ENCODE results near the gene TMEM245.
"Not testable (repeated sequence)": the region's sequence is repeated elsewhere in the genome, so short reads cannot be mapped to it uniquely, and the experiment has no call there.

Gene TMEM245

DNA sequence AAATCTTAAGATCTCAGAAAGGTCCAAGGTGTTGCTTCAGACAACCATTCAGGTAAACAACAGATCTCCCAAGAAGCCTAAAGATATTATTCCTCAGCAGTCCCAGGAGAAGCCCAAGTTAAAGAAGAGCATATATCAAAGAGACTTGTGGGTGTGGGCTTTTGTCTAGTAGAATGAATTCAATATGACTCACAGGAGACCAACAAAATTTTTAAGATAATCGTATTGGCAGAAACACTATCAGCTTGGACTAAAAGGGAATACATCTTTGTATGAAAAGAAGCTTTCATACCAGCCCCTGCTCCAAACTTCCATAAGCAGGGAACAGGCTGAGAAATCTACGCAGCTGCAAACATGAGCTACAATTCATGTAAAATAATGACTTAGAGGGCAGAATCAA, 116.6 kb downstream of the TMEM245 start:
- peaks cover 18% of the 10 kb centered on the region for H3K9me3 Mint-ChIP-seq
- peaks cover 8% of the 10 kb centered on the region for H3K36me3 Mint-ChIP-seq (ENCODE audit: low read depth)
- H3K4me1 Mint-ChIP-seq (ENCODE audit: low read depth), result peaks cover 5% of the 10 kb centered on the region
- H3K27ac Mint-ChIP-seq, result no peak overlapping the region
- peaks cover 13% of the 10 kb centered on the region for H3K27me3 Mint-ChIP-seq (ENCODE audit: low read depth)
- no peak overlapping the region for H3K4me3 Mint-ChIP-seq

DNA sequence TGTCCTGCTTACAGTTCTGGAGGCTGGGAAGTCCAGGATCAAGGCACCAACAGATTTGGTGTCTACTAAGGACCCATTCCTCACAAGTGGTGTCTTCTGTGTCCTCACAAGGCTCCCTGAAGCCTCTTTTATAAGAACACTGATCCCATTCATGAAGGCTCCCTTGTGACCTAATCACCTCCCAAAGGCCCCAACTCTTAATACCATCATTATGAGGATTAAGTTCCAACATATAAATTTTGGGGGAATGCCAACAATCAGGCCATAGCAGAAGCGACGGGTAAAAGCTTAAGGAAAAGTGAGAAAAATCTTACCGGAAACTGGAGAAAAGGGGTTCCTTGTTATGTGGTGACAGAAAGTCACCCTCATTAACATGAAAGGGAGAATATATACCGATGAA, 117.6 kb downstream of the TMEM245 start:
- Mint-ChIP-seq H3K4me3 (no peak overlapping the region), H3K4me1 (ENCODE audit: low read depth) (peaks cover 5% of the 10 kb centered on the region), H3K27me3 (ENCODE audit: low read depth) (peaks cover 13% of the 10 kb centered on the region), H3K36me3 (ENCODE audit: low read depth) (peaks cover 11% of the 10 kb centered on the region), H3K27ac (no peak overlapping the region), H3K9me3 (peaks cover 18% of the 10 kb centered on the region)

DNA sequence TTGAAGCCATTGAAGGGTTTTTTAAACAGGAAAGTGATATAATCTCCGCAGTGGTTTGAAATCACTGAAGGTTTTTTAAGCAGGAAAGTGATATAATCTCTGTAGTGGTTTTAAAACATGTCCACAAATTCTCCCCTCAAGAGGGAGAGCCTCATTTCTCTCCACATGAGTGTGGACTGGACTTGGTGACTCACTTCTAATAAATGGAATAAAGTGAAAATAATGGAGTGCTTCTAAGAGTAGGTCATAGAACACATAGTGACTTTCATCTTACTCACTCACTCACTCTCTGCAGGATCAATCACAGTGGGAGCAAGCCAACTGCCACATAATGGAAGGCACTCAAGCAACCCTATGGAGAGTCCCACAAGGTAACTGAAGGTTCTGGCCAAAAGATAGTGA, 118.5 kb downstream of the TMEM245 start:
- Mint-ChIP-seq H3K9me3 (peaks cover 18% of the 10 kb centered on the region), H3K27ac (no peak overlapping the region), H3K4me1 (ENCODE audit: low read depth) (peaks cover 5% of the 10 kb centered on the region), H3K36me3 (ENCODE audit: low read depth) (peaks cover 11% of the 10 kb centered on the region), H3K27me3 (ENCODE audit: low read depth) (peaks cover 13% of the 10 kb centered on the region), H3K4me3 (no peak overlapping the region)

DNA sequence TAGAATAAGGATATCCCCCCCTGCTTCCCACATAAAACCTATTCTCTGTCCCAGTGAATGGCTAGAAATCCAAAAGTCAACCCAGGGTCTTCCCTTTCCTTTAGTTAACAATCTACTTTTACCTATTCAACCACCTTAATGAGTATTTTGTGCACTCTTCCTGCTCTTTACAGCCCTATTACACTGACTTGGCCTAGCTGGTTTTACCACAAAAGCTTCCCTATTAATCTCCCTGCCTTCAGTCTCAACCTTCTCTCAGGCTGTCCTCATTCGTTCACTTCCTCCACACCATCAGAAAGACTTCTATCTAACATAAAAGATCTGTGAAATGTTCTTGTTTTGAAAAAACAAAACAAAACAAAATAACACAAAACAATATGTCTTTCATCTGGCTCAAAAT, 122.6 kb downstream of the TMEM245 start:
- Mint-ChIP-seq H3K9me3 (peaks cover under 1% of the 10 kb centered on the region), H3K27me3 (ENCODE audit: low read depth) (peaks cover 7% of the 10 kb centered on the region), H3K27ac (no peak overlapping the region), H3K4me3 (no peak overlapping the region), H3K36me3 (ENCODE audit: low read depth) (peaks cover 4% of the 10 kb centered on the region), H3K4me1 (ENCODE audit: low read depth) (peaks cover 8% of the 10 kb centered on the region)

DNA sequence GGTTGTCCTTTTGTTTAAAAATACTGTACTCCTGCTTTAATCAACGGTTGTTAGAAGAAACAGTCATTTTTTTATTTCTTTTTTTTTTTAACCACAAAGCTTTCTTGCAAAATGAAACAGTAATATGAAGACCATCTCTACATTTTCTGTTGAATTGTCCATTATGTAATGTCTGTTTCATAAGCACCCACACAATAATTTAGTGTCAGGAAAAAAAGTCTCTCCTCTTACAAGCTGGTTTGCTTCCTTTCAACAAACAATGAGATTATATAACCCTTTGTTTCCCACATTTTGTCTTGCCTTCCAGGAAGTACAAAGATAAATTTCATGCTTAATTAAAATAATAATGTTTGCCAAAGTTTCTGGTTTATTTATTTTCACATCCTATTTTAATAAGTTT, 123.1 kb downstream of the TMEM245 start:
- H3K4me3 Mint-ChIP-seq, result no peak overlapping the region
- H3K27ac Mint-ChIP-seq, result no peak overlapping the region
- peaks cover 7% of the 10 kb centered on the region for H3K27me3 Mint-ChIP-seq (ENCODE audit: low read depth)
- H3K36me3 Mint-ChIP-seq (ENCODE audit: low read depth), result peaks cover 4% of the 10 kb centered on the region
- no peaks in the 10 kb centered on the region for H3K9me3 Mint-ChIP-seq
- H3K4me1 Mint-ChIP-seq (ENCODE audit: low read depth), result peaks cover 8% of the 10 kb centered on the region

DNA sequence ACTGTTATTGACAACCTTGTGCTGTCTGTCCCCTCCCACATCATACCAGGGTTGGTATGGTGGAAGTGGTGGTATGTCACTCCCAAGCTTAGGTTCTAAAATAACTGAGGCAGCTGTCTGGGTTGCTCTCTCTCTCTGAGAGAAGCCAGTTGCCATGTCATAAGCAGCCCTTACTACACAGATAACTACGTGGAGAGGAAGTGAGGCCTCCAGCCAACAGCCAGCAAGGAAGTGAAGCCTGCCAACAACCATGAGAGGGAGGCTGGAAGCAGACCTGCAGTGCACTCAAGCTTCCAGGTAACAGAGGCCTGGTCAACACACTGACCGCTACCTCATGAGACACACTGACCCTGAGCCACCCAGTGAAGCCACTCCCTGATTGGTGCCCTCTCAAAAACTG, 125.1 kb downstream of the TMEM245 start:
- no peaks in the 10 kb centered on the region for H3K9me3 Mint-ChIP-seq
- H3K27ac Mint-ChIP-seq, result no peak overlapping the region
- peaks cover 4% of the 10 kb centered on the region for H3K4me1 Mint-ChIP-seq (ENCODE audit: low read depth)
- no peak overlapping the region for H3K4me3 Mint-ChIP-seq
- peaks cover 6% of the 10 kb centered on the region for H3K27me3 Mint-ChIP-seq (ENCODE audit: low read depth)
- peaks cover 15% of the 10 kb centered on the region for H3K36me3 Mint-ChIP-seq (ENCODE audit: low read depth)

DNA sequence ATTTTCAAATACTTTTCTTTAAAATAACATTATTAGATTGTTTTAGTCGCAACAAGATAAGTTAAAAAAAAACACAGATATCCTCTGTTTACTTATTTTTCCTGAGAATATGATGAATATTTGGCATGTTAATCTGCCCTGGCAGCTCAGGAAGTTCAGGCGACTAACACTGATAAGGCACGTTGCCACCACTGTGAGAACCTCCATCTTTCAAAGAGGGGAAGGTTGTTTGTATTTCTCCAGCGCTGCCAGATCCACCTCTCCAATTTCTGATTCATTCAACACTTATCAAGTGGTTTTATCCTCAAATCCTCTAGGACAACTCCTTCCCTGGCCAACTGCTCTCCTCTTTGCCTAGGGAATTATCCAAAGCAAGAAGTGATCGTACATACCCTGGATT, 128.3 kb downstream of the TMEM245 start:
- Mint-ChIP-seq H3K36me3 (ENCODE audit: low read depth) (peaks cover 21% of the 10 kb centered on the region), H3K4me1 (ENCODE audit: low read depth) (peaks cover 4% of the 10 kb centered on the region), H3K27me3 (ENCODE audit: low read depth) (no peaks in the 10 kb centered on the region), H3K4me3 (no peak overlapping the region), H3K27ac (no peak overlapping the region), H3K9me3 (peaks cover 8% of the 10 kb centered on the region)

DNA sequence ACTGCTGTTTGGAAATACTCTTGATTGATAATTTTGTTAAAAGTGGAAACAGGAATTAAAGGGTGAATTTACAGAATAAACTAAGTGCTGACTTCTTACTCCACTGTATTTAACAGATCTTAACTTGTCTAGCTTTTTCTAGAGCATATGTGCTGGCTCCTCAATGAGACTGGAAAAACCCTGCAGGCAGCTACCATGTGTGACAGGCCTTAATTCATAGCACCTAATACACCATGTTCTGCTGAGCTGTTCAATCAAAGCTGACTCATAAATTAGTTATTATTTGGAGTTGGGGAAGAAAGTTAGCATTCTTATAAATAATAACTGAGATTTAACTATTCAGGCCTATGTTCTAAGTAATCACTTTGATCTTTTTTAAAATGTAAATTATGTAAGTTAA, 135.9 kb downstream of the TMEM245 start:
- no peak overlapping the region for H3K27ac Mint-ChIP-seq
- no peaks in the 10 kb centered on the region for H3K4me1 Mint-ChIP-seq (ENCODE audit: low read depth)
- no peaks in the 10 kb centered on the region for H3K27me3 Mint-ChIP-seq (ENCODE audit: low read depth)
- no peak overlapping the region for H3K4me3 Mint-ChIP-seq
- H3K36me3 Mint-ChIP-seq (ENCODE audit: low read depth), result peaks cover 5% of the 10 kb centered on the region
- H3K9me3 Mint-ChIP-seq, result peaks cover 8% of the 10 kb centered on the region

DNA sequence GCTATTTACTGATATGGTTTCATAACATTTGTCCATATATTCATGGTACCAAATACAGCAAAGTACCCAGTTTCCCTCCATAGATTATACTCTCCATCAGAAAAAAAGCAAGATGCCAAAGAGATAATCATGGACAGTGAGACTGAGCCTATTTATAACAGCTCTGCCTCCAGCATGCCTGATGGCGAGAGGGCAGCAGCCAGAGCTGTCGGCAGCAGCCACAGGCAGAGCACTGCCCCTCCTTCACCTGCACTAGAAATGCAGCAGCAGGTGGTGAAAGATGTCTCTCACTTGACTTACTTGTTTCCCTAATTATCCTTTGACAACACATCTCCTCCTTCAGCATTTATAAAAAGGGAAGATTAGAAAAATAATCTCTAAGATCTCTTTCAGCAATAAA, 138.9 kb downstream of the TMEM245 start:
- no peak overlapping the region for H3K4me3 Mint-ChIP-seq
- H3K27ac Mint-ChIP-seq, result no peak overlapping the region
- no peaks in the 10 kb centered on the region for H3K27me3 Mint-ChIP-seq (ENCODE audit: low read depth)
- peaks cover 3% of the 10 kb centered on the region for H3K36me3 Mint-ChIP-seq (ENCODE audit: low read depth)
- H3K9me3 Mint-ChIP-seq, result no peaks in the 10 kb centered on the region
- no peaks in the 10 kb centered on the region for H3K4me1 Mint-ChIP-seq (ENCODE audit: low read depth)

DNA sequence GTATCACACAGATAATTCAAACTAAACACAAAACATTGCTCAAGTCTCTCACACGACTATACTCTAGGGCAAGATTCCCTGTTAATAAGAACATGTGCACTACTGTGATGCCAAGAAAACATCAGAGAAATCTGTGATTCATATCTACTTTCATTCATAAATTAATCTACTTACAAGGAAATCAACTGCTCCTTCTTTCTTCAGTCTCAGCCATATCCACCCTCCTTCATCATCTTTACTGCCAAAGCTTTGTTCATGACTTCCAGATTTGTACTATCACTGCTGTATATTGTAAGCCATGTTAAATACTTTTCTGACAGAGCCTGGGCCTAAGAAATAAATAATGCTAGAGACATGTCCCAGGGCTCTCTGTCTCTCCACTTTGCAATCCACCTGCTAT, 141.5 kb downstream of the TMEM245 start:
- Mint-ChIP-seq H3K27ac (no peak overlapping the region), H3K4me3 (no peak overlapping the region), H3K9me3 (no peaks in the 10 kb centered on the region), H3K27me3 (ENCODE audit: low read depth) (no peaks in the 10 kb centered on the region), H3K36me3 (ENCODE audit: low read depth) (peaks cover 3% of the 10 kb centered on the region), H3K4me1 (ENCODE audit: low read depth) (no peaks in the 10 kb centered on the region)

DNA sequence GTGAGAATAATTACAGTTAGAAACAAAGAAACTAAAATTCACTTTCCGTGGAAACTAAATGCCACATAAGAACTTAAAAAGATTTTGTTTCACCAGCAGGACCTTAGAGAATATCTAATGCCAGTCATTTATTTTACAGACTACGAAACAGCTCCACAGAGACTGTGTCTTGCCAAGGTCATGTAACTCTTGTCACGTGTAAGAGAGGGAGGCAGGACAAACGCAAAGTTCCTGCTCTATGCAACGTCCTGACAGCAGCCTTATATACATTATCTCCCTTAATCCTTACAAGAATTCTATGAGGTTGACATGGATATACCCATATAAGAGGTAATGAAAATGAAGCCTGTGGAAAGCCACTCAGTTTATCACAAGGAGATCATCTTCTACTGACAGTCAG, 145.9 kb downstream of the TMEM245 start:
- H3K36me3 Mint-ChIP-seq (ENCODE audit: low read depth), result peaks cover 9% of the 10 kb centered on the region
- H3K27ac Mint-ChIP-seq, result no peak overlapping the region
- no peak overlapping the region for H3K4me3 Mint-ChIP-seq
- no peaks in the 10 kb centered on the region for H3K4me1 Mint-ChIP-seq (ENCODE audit: low read depth)
- no peaks in the 10 kb centered on the region for H3K27me3 Mint-ChIP-seq (ENCODE audit: low read depth)
- peaks cover 5% of the 10 kb centered on the region for H3K9me3 Mint-ChIP-seq

DNA sequence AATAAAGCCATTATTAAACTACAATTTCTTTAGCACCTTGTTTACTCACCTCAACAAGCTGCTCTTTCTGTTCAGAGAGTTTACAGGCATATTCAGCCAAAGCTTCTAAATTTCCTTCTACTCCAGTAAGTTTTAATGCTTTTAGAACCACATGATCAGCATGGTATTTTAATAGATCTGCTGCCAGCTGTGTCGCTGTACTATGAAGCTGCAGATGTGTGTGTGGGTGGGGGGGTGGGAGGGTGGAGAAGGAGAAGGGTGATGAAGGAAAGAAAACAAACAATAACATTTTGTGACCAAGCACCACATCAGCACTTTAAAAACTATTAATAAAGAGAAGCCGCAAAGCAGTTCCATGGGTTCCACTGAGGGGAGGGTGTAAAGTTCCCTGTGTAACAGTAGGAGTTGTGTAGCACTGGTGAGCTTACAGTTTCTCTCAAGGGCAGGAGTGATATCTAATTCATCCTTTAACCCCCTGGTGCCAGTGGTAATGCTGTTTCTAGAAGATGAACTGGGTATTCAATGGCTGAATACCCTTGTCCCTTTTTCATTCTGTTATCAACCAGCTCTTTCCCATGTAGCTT, 147.0 kb downstream of the TMEM245 start:
- H3K36me3 Mint-ChIP-seq (ENCODE audit: low read depth), result peaks cover 9% of the 10 kb centered on the region
- H3K27me3 Mint-ChIP-seq (ENCODE audit: low read depth), result no peaks in the 10 kb centered on the region
- peaks cover 5% of the 10 kb centered on the region for H3K9me3 Mint-ChIP-seq
- H3K27ac Mint-ChIP-seq, result no peak overlapping the region
- H3K4me3 Mint-ChIP-seq, result no peak overlapping the region
- H3K4me1 Mint-ChIP-seq (ENCODE audit: low read depth), result no peaks in the 10 kb centered on the region

DNA sequence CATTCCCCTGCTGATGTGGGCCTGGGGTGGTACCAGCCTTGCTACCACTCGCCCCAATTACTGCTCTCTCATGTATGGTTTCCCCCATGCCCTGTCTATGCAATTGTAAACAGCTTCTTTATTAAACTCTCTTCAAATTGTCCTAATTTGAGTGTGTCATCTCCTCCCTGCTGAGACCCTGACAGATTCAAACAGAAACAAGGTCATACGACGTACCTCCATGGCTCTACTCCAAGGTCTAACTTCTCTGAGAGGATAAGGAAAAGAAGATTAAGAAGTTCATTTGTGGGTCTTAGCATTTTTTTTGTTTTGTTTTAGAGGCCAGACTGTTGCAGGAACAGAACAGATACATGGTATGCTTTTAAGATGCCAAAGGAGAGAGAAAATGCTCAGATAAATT, 147.6 kb downstream of the TMEM245 start:
- H3K4me3 Mint-ChIP-seq, result no peak overlapping the region
- peaks cover 6% of the 10 kb centered on the region for H3K36me3 Mint-ChIP-seq (ENCODE audit: low read depth)
- H3K4me1 Mint-ChIP-seq (ENCODE audit: low read depth), result no peaks in the 10 kb centered on the region
- no peaks in the 10 kb centered on the region for H3K27me3 Mint-ChIP-seq (ENCODE audit: low read depth)
- H3K27ac Mint-ChIP-seq, result no peak overlapping the region
- peaks cover 5% of the 10 kb centered on the region for H3K9me3 Mint-ChIP-seq

DNA sequence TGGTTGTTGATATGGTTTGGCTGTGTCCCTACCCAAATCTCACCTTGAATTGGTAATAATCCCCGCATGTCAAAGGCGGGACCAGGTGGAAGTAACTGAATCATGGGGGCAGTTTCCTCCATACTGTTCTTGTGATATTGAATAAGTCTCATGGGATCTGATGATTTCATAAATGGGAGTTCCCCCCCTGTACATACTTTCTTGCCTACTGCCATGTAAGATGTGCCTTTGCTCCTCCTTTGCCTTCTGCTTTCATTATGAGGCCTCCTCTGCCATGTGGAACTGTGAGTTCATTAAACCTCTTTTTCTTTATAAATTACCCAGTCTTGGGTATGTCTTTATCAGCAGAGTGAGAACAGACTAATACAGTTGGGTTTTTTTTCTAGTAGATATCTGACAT, 148.4 kb downstream of the TMEM245 start:
- H3K27ac Mint-ChIP-seq; H3K9me3 Mint-ChIP-seq; H3K27me3 Mint-ChIP-seq (ENCODE audit: low read depth); H3K4me3 Mint-ChIP-seq; H3K36me3 Mint-ChIP-seq (ENCODE audit: low read depth); H3K4me1 Mint-ChIP-seq (ENCODE audit: low read depth): not testable (repeated sequence)

DNA sequence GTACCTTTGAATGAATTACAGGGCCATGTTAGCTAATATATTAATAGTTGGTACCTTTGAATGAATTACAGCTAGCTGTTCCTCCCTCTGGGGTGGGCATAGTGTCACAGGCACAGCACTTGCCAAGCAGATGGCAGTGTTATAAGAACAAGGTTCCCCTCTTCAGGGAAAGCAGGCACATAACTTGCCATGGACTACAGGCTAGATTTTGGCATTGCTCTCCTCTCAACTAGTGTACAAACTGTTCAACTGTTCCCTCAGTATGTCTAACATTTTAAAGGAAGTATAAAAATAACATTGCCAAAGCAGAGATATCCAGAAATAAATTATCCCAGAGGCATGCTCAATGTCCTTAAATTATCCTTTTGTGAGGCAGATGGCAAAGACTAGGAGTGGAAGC, 151.8 kb downstream of the TMEM245 start:
- Mint-ChIP-seq H3K4me3 (no peak overlapping the region), H3K4me1 (ENCODE audit: low read depth) (no peaks in the 10 kb centered on the region), H3K27ac (no peak overlapping the region), H3K36me3 (ENCODE audit: low read depth) (peaks cover 7% of the 10 kb centered on the region), H3K27me3 (ENCODE audit: low read depth) (no peaks in the 10 kb centered on the region), H3K9me3 (peaks cover 5% of the 10 kb centered on the region)
